HCT116 (cell line): ENCODE results near the gene PPFIBP1. TPM values are rescaled to one million over a fixed set of nuclear protein-coding genes. Genes with fewer than 3 reads are reported as not detected.

Source experiments
- ATAC-seq: fragments of 200-7000 bp; cut with Tn5 transposase; 2 replicates; pipeline ENCODE4 v1.9.1; 2020; ENCODE audit warnings: mild to moderate bottlenecking, moderate library complexity
- BruUV-seq: library from RNA; stranded (reverse); fragments of 400-500 nt; replicated peaks from 2 replicates; lab custom pipeline; 2021; lab: Mats Ljungman, UMichigan
- CTCF ChIA-PET: fragments of 300-600 bp; sonication (Branson Sonifier 250); formaldehyde crosslinking; loops from one replicate; lab custom pipeline; 2021; ENCODE audit warnings: antibody characterized with exemption; lab: Charles Lee
- POLR2A ChIA-PET: fragments of 300-600, 350-600 bp; sonication (Branson Sonifier 250); formaldehyde crosslinking; loops from one replicate; lab custom pipeline; 2021; ENCODE audit warnings: antibody characterized with exemption; lab: Charles Lee
- RAD21 ChIA-PET, 2 experiments: fragments of 300-600 bp; sonication (Branson Sonifier 250); formaldehyde crosslinking; loops; one replicate each; lab custom pipeline; 2023; ENCODE audit warnings: low total read pairs in 2 of 2; ENCODE audit not compliant: uncharacterized antibody in 2 of 2, unreplicated experiment in 2 of 2, low non-redundant PET in 1 of 2; lab: Charles Lee
- DNase-seq: peaks from one replicate; pipeline ENCODE4 v3.0.0-alpha.2; 2010; ENCODE audit warnings: low read depth, low spot score
- H2AFZ ChIP-seq: fragments of 200-600 bp; shearing (Covaris generic), sonication (generic); 2 replicates; pipeline ENCODE4 v1.6.1; 2017; ENCODE audit warnings: low read depth, mixed run types, mixed read lengths, antibody characterized with exemption, low read length; ENCODE audit not compliant: poor library complexity, severe bottlenecking
- H3K27ac ChIP-seq: 2 replicates; pipeline ENCODE4 v1.5.1; 2012; ENCODE audit warnings: low read depth, low read length
- H3K27me3 ChIP-seq: fragments of 200-600 bp; sonication (generic); 2 replicates; pipeline ENCODE4 v1.6.1; 2016; ENCODE audit warnings: mixed run types, low read length, mixed read lengths; ENCODE audit not compliant: insufficient read depth
- H3K36me3 ChIP-seq, 2 experiments: fragments of 200-500 bp in 1 of 2; fragments of 200-600 bp in 1 of 2; sonication (Bioruptor generic) in 1 of 2; sonication (generic) in 1 of 2; 2 replicates each; pipeline versions ENCODE4 v1.5.1 to v1.6.1; 2014 to 2016; ENCODE audit warnings: low read length in 2 of 2, inconsistent platforms in 1 of 2, mixed read lengths in 1 of 2, mixed run types in 1 of 2; ENCODE audit not compliant: insufficient read depth in 2 of 2, control insufficient read depth in 1 of 2
- H3K4me1 ChIP-seq, 2 experiments: fragments of 200-600 bp in 1 of 2; sonication (generic) in 1 of 2; 2 replicates each; pipeline versions ENCODE4 v1.5.1 to v1.6.1; 2012 to 2017; ENCODE audit warnings: low read length in 2 of 2, inconsistent platforms in 1 of 2, mild to moderate bottlenecking in 1 of 2, mixed read lengths in 1 of 2, mixed run types in 1 of 2, moderate library complexity in 1 of 2; ENCODE audit not compliant: insufficient read depth in 2 of 2, control insufficient read depth in 1 of 2
- H3K4me2 ChIP-seq: fragments of 200-600 bp; sonication (generic); 2 replicates; pipeline ENCODE4 v1.6.1; 2017; ENCODE audit warnings: mixed run types, low read length, mixed read lengths
- H3K4me3 ChIP-seq, 2 experiments: fragments of 200-600 bp in 1 of 2; sonication (generic) in 1 of 2; replicated peaks in 1 of 2; 2 replicates each; pipeline ENCODE4 v1.5.1; 2011 to 2016; ENCODE audit warnings: low read length in 2 of 2, control low read depth in 1 of 2, low read depth in 1 of 2, mild to moderate bottlenecking in 1 of 2, mixed read lengths in 1 of 2, mixed run types in 1 of 2
- H3K79me2 ChIP-seq: fragments of 200-600 bp; sonication (generic); 2 replicates; pipeline ENCODE4 v1.6.1; 2017; ENCODE audit warnings: mild to moderate bottlenecking, mixed run types, low read length, moderate library complexity, mixed read lengths; ENCODE audit not compliant: insufficient read depth
- H3K9ac ChIP-seq: fragments of 200-600 bp; sonication (generic); 2 replicates; pipeline ENCODE4 v1.6.1; 2016; ENCODE audit warnings: low read length, mixed read lengths
- H3K9me2 ChIP-seq: fragments of 200-600 bp; sonication (generic), shearing (Covaris generic); 2 replicates; pipeline ENCODE4 v1.6.1; 2017; ENCODE audit warnings: mixed run types, mild to moderate bottlenecking, moderate library complexity; ENCODE audit not compliant: insufficient read depth
- H3K9me3 ChIP-seq, 2 experiments: fragments of 200-500 bp in 1 of 2; fragments of 200-600 bp in 1 of 2; sonication (Bioruptor generic) in 1 of 2; sonication (generic) in 1 of 2; 2 replicates each; pipeline ENCODE4 v1.6.1; 2014 to 2017; ENCODE audit warnings: low read length in 2 of 2, mixed read lengths in 2 of 2, inconsistent platforms in 1 of 2, low read depth in 1 of 2, mild to moderate bottlenecking in 1 of 2, mixed run types in 1 of 2, moderate library complexity in 1 of 2; ENCODE audit not compliant: control insufficient read depth in 1 of 2, insufficient read depth in 1 of 2
- H4K20me1 ChIP-seq: fragments of 200-600 bp; sonication (generic), shearing (Covaris generic); 2 replicates; pipeline ENCODE4 v1.6.1; 2017; ENCODE audit warnings: mixed run types, mild to moderate bottlenecking, moderate library complexity; ENCODE audit not compliant: insufficient read depth
- ATF3 ChIP-seq: IDR thresholded peaks from 2 replicates; pipeline ENCODE4 v1.6.1; 2012
- CBX3 ChIP-seq: IDR thresholded peaks from 2 replicates; pipeline ENCODE4 v1.6.1; 2012; ENCODE audit warnings: low read depth
- CEBPB ChIP-seq: IDR thresholded peaks from 2 replicates; pipeline ENCODE4 v1.6.1; 2012; ENCODE audit warnings: low read depth
- ELF1 ChIP-seq: IDR thresholded peaks from 2 replicates; pipeline ENCODE4 v1.6.1; 2012; ENCODE audit warnings: low read depth, borderline replicate concordance
- EZH2 ChIP-seq: fragments of 200-600 bp; sonication (generic); IDR thresholded peaks from 2 replicates; pipeline ENCODE4 v1.6.1; 2017; ENCODE audit warnings: antibody characterized with exemption, mixed run types
- EZH2phosphoT487 ChIP-seq: fragments of 200-600 bp; IDR thresholded peaks from 2 replicates; pipeline ENCODE4 v1.6.1; 2018; ENCODE audit warnings: antibody characterized with exemption, borderline replicate concordance
- POLR2AphosphoS5 ChIP-seq: IDR thresholded peaks from 2 replicates; pipeline ENCODE4 v1.6.1; 2011; ENCODE audit warnings: mild to moderate bottlenecking, low read depth, low read length, moderate library complexity
- RAD21 ChIP-seq: IDR thresholded peaks from 2 replicates; pipeline ENCODE4 v1.6.1; 2012; ENCODE audit warnings: low read depth, mild to moderate bottlenecking
- REST ChIP-seq: IDR thresholded peaks from 2 replicates; pipeline ENCODE4 v1.6.1; 2012; ENCODE audit warnings: low read depth
- SIN3A ChIP-seq: IDR thresholded peaks from 2 replicates; pipeline ENCODE4 v1.6.1; 2012; ENCODE audit warnings: low read depth
- YY1 ChIP-seq: IDR thresholded peaks from 2 replicates; pipeline ENCODE4 v1.6.1; 2011; ENCODE audit warnings: low read length, low read depth, moderate library complexity, mild to moderate bottlenecking; ENCODE audit not compliant: insufficient replicate concordance; ENCODE audit errors: extremely low read depth
- ZBTB33 ChIP-seq: IDR thresholded peaks from 2 replicates; pipeline ENCODE4 v1.6.1; 2011; ENCODE audit warnings: mild to moderate bottlenecking, low read length, moderate library complexity; ENCODE audit not compliant: insufficient replicate concordance; ENCODE audit errors: extremely low read depth
- ZFX ChIP-seq: fragments of 450-650 bp; IDR thresholded peaks from 2 replicates; pipeline ENCODE4 v1.6.1; 2017
- intact Hi-C: fragments of 100-400 bp; cut with micrococcal nuclease; formaldehyde crosslinking; loops from 2 replicates; pipeline ENCODE4 v1.10.0; 2022
- total RNA-seq: library from RNA; stranded (reverse); gene quantifications from one replicate; pipeline ENCODE4 v1.2.1, GENCODE V29; 2021; ENCODE audit not compliant: unreplicated experiment
- TF ChIP-seq, protein P1 (sequence below): IDR thresholded peaks from 2 replicates; pipeline ENCODE4 v1.6.1; 2012

PPFIBP1 gene
- total RNA-seq, 1 experiment from 2014 or later, result 102 TPM

- ChIA-PET RAD21 (no interaction called here), CTCF (no interaction called here), POLR2A (no interaction called here)
- TF ChIP-seq RAD21 (no peak), EZH2phosphoT487 (no peak), REST (no peak), ZBTB33 (no peak), EZH2 (no peak), CEBPB (no peak), SIN3A (no peak), ATF3 (no peak), CBX3 (no peak), ZFX (no peak), ELF1 (no peak), YY1 (no peak), POLR2AphosphoS5 (no peak)
- TF ChIP-seq, protein P1, sequence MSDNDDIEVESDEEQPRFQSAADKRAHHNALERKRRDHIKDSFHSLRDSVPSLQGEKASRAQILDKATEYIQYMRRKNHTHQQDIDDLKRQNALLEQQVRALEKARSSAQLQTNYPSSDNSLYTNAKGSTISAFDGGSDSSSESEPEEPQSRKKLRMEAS, result no peak
- Histone ChIP-seq H2AFZ (no peak overlapping the region), H3K27ac (no peak overlapping the region), H3K4me1 (peaks cover 0 to 9% of the 10 kb centered on the region in 2 experiments; a peak in 2 of 4 replicates), H3K9me2 (0 out of 2 replicates have a peak, but pooled peaks cover 3% of the 10 kb centered on the region), H3K36me3 (peaks cover 0 to 3% of the 10 kb centered on the region in 2 experiments; a peak in 1 of 4 replicates), H4K20me1 (no peaks in the 10 kb centered on the region), H3K4me2 (no peak overlapping the region), H3K4me3 (no peak overlapping the region), H3K27me3 (no peaks in the 10 kb centered on the region), H3K9ac (no peak overlapping the region), H3K79me2 (peaks cover 20% of the 10 kb centered on the region), H3K9me3 (no peaks in the 10 kb centered on the region)
- DNase-seq (no peak), ATAC-seq (no peak)
- BruUV-seq, result no TSS peak
- intact Hi-C loops, result no loop called here
Observed at GRCh38 chr12:27592548-27592947, 68.5 kb downstream of the PPFIBP1 start.
